ENCODE data around the gene CPA4. TPM values are rescaled to one million over a fixed set of nuclear protein-coding genes. Genes with fewer than 3 reads are reported as not detected.

The CPA4 gene
- total and polyA plus RNA-seq, 2 of the 13 experiments (the other 11 are each of a cell fraction or from before 2014, with no cell fraction given): 0.20 to 0.22 TPM

DNA sequence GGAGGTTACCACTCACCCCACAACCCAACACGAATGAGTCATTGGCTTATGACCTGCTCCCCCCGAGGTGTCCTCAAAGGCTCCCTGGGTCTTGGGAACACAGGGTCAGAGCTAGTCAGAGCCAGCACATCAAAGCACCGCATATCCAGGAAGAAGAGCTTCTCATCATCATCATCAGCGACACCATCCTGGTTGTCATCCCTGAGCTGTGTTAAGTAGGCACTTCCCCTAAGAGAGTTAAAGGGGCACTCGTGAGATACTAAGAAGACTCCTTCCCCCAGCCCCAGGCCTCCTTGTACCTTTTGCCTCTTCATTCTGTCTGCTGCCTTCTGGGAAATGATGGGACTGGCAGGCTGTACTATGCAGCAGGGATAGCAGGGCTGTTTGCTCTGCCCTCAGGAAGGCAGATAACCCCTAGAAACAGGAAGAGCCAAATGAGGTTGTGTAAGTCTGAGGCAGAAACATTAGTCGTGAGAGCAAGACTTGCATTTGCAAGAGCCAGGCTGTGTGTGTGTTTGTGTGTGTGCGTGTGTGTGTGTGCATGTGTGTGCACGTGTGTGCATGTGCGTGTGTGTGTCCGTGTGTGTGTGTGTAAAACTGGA lies 76.2 kb downstream of the CPA4 start (continued):
- peak; percentile 50; the same call in 1 of the 2 replicates for TF ChIP-seq PHF21A (CRISPR knock-in tag; IDR thresholded peaks at IDR 0.05)
- TF ChIP-seq CREM (IDR thresholded peaks at IDR 0.05): peak; percentile 26; the same call in 1 of the 2 replicates
- TF ChIP-seq CREM (CRISPR knock-in tag; IDR thresholded peaks at IDR 0.05): no peak
- 0 out of 2 replicates have a peak, but pooled peaks have one; percentile 22 for TF ChIP-seq FOSL1 (CRISPR knock-in tag; IDR thresholded peaks at IDR 0.05; ENCODE audit: borderline replicate concordance)
- TF ChIP-seq NFKBIZ (CRISPR knock-in tag; IDR thresholded peaks at IDR 0.05): no peak
- no peak for TF ChIP-seq CHCHD3 (CRISPR knock-in tag; IDR thresholded peaks at IDR 0.05)
- TF ChIP-seq CSRNP2 (CRISPR knock-in tag; conservative IDR thresholded peaks at IDR 0.05; ENCODE audit: low read depth): no peak
- TF ChIP-seq ZNF512 (CRISPR knock-in tag; IDR thresholded peaks at IDR 0.05): no peak
- no peak for TF ChIP-seq FLYWCH1 (CRISPR knock-in tag; IDR thresholded peaks at IDR 0.05)
- TF ChIP-seq, protein P1, sequence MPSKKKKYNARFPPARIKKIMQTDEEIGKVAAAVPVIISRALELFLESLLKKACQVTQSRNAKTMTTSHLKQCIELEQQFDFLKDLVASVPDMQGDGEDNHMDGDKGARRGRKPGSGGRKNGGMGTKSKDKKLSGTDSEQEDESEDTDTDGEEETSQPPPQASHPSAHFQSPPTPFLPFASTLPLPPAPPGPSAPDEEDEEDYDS (CRISPR knock-in tag; IDR thresholded peaks at IDR 0.05): 0 out of 2 replicates have a peak, but pooled peaks have one; percentile 30
- TF ChIP-seq ZNF335 (CRISPR knock-in tag; IDR thresholded peaks at IDR 0.05): 0 out of 2 replicates have a peak, but pooled peaks have one; percentile 23
- peak; percentile 43 for TF ChIP-seq TEAD3 (CRISPR knock-in tag; optimal IDR thresholded peaks at IDR 0.05; ENCODE audit: borderline replicate concordance)
- no peak for TF ChIP-seq ZSCAN21 (CRISPR knock-in tag; IDR thresholded peaks at IDR 0.05; ENCODE audit: borderline replicate concordance)
- TF ChIP-seq ZNF12 (CRISPR knock-in tag; IDR thresholded peaks at IDR 0.05): peak; percentile 20; the same call in 1 of the 2 replicates
- TF ChIP-seq PTBP1 (IDR thresholded peaks at IDR 0.05; ENCODE audit: low read depth, low read length, poor library complexity, severe bottlenecking): no peak
- no peak for TF ChIP-seq ZNF781 (CRISPR knock-in tag; IDR thresholded peaks at IDR 0.05; ENCODE audit: borderline replicate concordance, not compliant biosample characterization)
- no peak for TF ChIP-seq ZFP41 (CRISPR knock-in tag; IDR thresholded peaks at IDR 0.05; ENCODE audit: borderline replicate concordance)
- TF ChIP-seq ZNF564 (CRISPR knock-in tag; IDR thresholded peaks at IDR 0.05): no peak
- TF ChIP-seq CEBPG (CRISPR knock-in tag; IDR thresholded peaks at IDR 0.05): peak; percentile 70
- peak; percentile 62 for TF ChIP-seq RXRB (CRISPR knock-in tag; IDR thresholded peaks at IDR 0.05; ENCODE audit: borderline replicate concordance)
- TF ChIP-seq KLF15 (CRISPR knock-in tag; IDR thresholded peaks at IDR 0.05; ENCODE audit: borderline replicate concordance): no peak
- peak; percentile 69; the same call in 1 of the 2 replicates for TF ChIP-seq ZBTB43 (CRISPR knock-in tag; conservative IDR thresholded peaks at IDR 0.05)
- 0 out of 2 replicates have a peak, but pooled peaks have one; percentile 48 for TF ChIP-seq KLF11 (CRISPR knock-in tag; IDR thresholded peaks at IDR 0.05)
